Pancreas (tissue), 10 donors: ENCODE results near the gene MAP6D1. TPM values are rescaled to one million over a fixed set of nuclear protein-coding genes. Genes with fewer than 3 reads are reported as not detected.

Experiments used
- ATAC-seq, 4 donors: fragments of 200-7000 bp; cut with Tn5 transposase; one replicate each; pipeline versions ENCODE4 v1.8.0 to v1.9.1; 2020; ENCODE audit warnings: mild to moderate bottlenecking in 4 of 4, moderate library complexity in 4 of 4
- DNase-seq, 6 donors: peaks; one replicate each; pipeline ENCODE4 v3.0.0-alpha.2; 2020
- FAIRE-seq: peaks from 2 replicates; lab custom pipeline; 2012; peaks lifted over from hg19 to GRCh38; lab: Jason Lieb, UNC
- H3K27ac ChIP-seq, 4 donors: fragments of 200-600 bp; sonication (generic); 1 replicate in 3 of 4; 2 replicates in 1 of 4; pipeline versions ENCODE4 v1.5.0 to v1.8.0; 2020
- H3K27me3 ChIP-seq, 4 donors: fragments of 200-600 bp; one replicate each; pipeline ENCODE4 v1.8.0; 2021
- H3K36me3 ChIP-seq, 3 donors: fragments of 200-600 bp; sonication (generic) in 1 of 3; one replicate each; pipeline versions ENCODE4 v1.5.0 to v1.8.0; 2020 to 2021
- H3K4me1 ChIP-seq, 3 donors: fragments of 200-600 bp; one replicate each; pipeline ENCODE4 v1.8.0; 2021
- H3K4me3 ChIP-seq, 4 donors: fragments of 200-600 bp; sonication (generic) in 2 of 4; one replicate each; pipeline versions ENCODE4 v1.5.0 to v1.8.0; 2020 to 2021
- H3K9me3 ChIP-seq, 4 donors: fragments of 200-600 bp; one replicate each; pipeline ENCODE4 v1.8.0; 2021
- CTCF ChIP-seq, 4 donors: fragments of 200-600 bp; sonication (generic) in 3 of 4; IDR thresholded peaks; one replicate each; pipeline versions ENCODE4 v1.5.0 to v1.8.0; 2021; ENCODE audit warnings: antibody characterized with exemption in 4 of 4
- WGBS, 2 donors: extraction: QIAGEN DNeasy Blood & Tissue Kit; methylation state at CpG; one replicate each; pipeline ENCODE4 v1.1.7; 2013; 5-methylcytosine and 5-hydroxymethylcytosine counted together
- intact Hi-C, 3 donors: fragments of 100-400 bp; cut with DNase I; formaldehyde crosslinking; loops; one replicate each; pipeline versions ENCODE4 v1.11.1 to v1.14.2; 2022
- polyA plus RNA-seq, 2 donors: library from polyadenylated mRNA; stranded (reverse); fragments of 200-250 nt; gene quantifications; one replicate each; pipeline ENCODE4 v1.2.3, GENCODE V29; 2013
- total RNA-seq, 6 donors: library from RNA; stranded (reverse); fragmentation: NEBNext Ultra II Directional in 4 of 6; extraction: Animal tissue kit (Norgen Biotek cat#: 25700) in 4 of 6; gene quantifications; one replicate each; pipeline versions ENCODE4 v1.2.1 to v1.2.4, GENCODE V29; 2021 to 2023
- donor health status: healthy with polysubstance abuse.
- donor health status: DM: no; HTN: no; CAD: no; lungs with moderate emphysema.
- donor health status: DM: no; HTN: no; CAD: no.
- donor health status: control.
- donor health status: control.
- donor health status: Bipolar disorder and iron deficiency.
- donor health status: DM: yes; HTN: yes; CAD: no.
- donor health status: DM: no; HTN: no; CAD: no.
- donor health status: DM: no; HTN: no; CAD: no.
- donor health status: DM: yes; HTN: yes; CAD: no.

The MAP6D1 gene
- total and polyA plus RNA-seq, 8 donors, result 1.4 to 6.3 (median 3.5) TPM

GRCh38 chr3:183844606-183845005, 19.2 kb upstream of the MAP6D1 start:
- DNase-seq, result no peak
- Histone ChIP-seq H3K27me3 (no peaks in the 10 kb centered on the region), H3K4me1 (no peaks in the 10 kb centered on the region), H3K36me3 (peaks cover 0 to 35% (median 5%) of the 10 kb centered on the region in 3 donors), H3K27ac (no peak overlapping the region), H3K4me3 (no peak overlapping the region), H3K9me3 (no peaks in the 10 kb centered on the region)
- no peak for FAIRE-seq
- intact Hi-C loops, result no loop called here
- peak in 3 of 4 donors; percentile 30 to 52 (median 43) for ATAC-seq
- WGBS, 2 donors, result 92 to 94% methylated on average over 2 of the region's 2 CpGs
- no peak for TF ChIP-seq CTCF (IDR thresholded peaks at IDR 0.05)

- DNase-seq (no peak), FAIRE-seq (no peak), ATAC-seq (no peak)
- H3K4me1 ChIP-seq, result no peaks in the 10 kb centered on the region
- no peaks in the 10 kb centered on the region for H3K27me3 ChIP-seq
- peaks cover 0 to 39% (median 5%) of the 10 kb centered on the region in 3 donors for H3K36me3 ChIP-seq
- no peaks in the 10 kb centered on the region for H3K9me3 ChIP-seq
- no peak overlapping the region for H3K4me3 ChIP-seq
- TF ChIP-seq CTCF (IDR thresholded peaks at IDR 0.05), result no peak
- WGBS, 2 donors, result 94 to 96% methylated on average over 4 of the region's 4 CpGs
- intact Hi-C loops, result no loop called here
- no peak overlapping the region for H3K27ac ChIP-seq
These were observed 14.4 kb upstream of the MAP6D1 start for GRCh38 chr3:183839751-183840150.

- 98% methylated on average over 3 of the region's 3 CpGs for WGBS, 2 donors
- FAIRE-seq, result no peak
These were observed 12.5 kb upstream of the MAP6D1 start for GRCh38 chr3:183837894-183838293.

DNA sequence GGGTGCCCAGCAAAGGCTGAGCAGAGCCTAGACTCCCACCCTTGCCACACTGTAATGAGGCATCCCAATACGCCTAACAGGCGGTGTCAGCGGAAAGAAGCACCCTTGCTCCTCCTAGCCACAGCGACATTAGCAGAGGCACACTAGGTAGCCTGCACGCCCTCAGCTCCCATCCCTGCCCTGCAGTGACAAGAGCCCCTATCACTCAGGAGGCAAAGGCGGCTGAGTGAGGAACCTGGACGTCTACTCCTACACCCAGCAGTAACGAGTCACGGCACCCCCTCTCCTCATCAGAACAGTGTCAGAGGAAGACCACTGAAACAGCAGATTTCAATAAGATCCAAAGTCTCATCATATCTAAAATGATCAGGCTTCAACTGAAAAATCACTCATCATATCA, 12.0 kb upstream of the MAP6D1 start:
- no peaks in the 10 kb centered on the region for H3K4me1 ChIP-seq
- H3K9me3 ChIP-seq, result no peaks in the 10 kb centered on the region
- ATAC-seq, result no peak
- H3K27ac ChIP-seq, result no peak overlapping the region
- intact Hi-C loops, result no loop called here
- H3K4me3 ChIP-seq, result no peak overlapping the region
- 95 to 96% methylated on average over 9 of the region's 9 CpGs for WGBS, 2 donors
- no peak for FAIRE-seq
- no peaks in the 10 kb centered on the region for H3K27me3 ChIP-seq
- TF ChIP-seq CTCF (IDR thresholded peaks at IDR 0.05), result no peak
- H3K36me3 ChIP-seq, result peaks cover 0 to 43% (median 5%) of the 10 kb centered on the region in 3 donors
- DNase-seq, result no peak

More at GRCh38 chr3:183837894-183838293, 12.5 kb upstream of the MAP6D1 start:
- ATAC-seq, result no peak
- H3K4me1 ChIP-seq, result no peaks in the 10 kb centered on the region
- no peak overlapping the region for H3K27ac ChIP-seq
- H3K27me3 ChIP-seq, result no peaks in the 10 kb centered on the region
- no peaks in the 10 kb centered on the region for H3K9me3 ChIP-seq
- DNase-seq, result no peak
- intact Hi-C loops, result no loop called here
- no peak overlapping the region for H3K4me3 ChIP-seq
- no peak for TF ChIP-seq CTCF (IDR thresholded peaks at IDR 0.05)
- peaks cover 0 to 39% (median 5%) of the 10 kb centered on the region in 3 donors for H3K36me3 ChIP-seq

DNA sequence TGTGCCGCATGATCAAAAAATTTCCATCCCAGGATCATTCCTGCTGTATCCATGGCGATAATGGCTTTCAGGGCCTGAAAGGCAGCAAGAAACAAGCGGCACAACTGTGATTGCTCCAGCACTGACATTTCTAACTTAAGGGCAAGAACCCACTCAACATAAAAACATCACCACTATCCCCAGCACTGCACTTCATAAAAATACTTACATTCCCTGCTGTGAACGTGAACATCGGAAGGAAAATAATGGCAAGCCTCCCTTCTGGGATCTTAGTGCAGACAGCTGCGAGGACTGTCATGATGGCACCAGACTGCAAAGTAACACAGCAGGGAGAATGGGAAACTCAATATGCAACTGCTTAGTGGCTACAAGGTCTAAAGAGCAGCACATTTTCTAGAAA, 8.1 kb upstream of the MAP6D1 start:
- DNase-seq, result no peak
- no peak overlapping the region for H3K4me3 ChIP-seq
- no peaks in the 10 kb centered on the region for H3K9me3 ChIP-seq
- no peak overlapping the region for H3K27ac ChIP-seq
- 95 to 99% methylated on average over 6 of the region's 6 CpGs for WGBS, 2 donors
- peaks cover 0 to 17% (median 0%) of the 10 kb centered on the region in 3 donors for H3K36me3 ChIP-seq
- no peak for ATAC-seq
- no peaks in the 10 kb centered on the region for H3K27me3 ChIP-seq
- FAIRE-seq, result no peak
- TF ChIP-seq CTCF (IDR thresholded peaks at IDR 0.05), result no peak
- no peaks in the 10 kb centered on the region for H3K4me1 ChIP-seq
- intact Hi-C loops, result no loop called here
